K562 (cell line): ENCODE results near the gene HS2ST1.

Experiments
- ATF7 ChIP-seq: fragments of 450-650 bp; IDR thresholded peaks from 2 replicates; pipeline ENCODE4 v1.7.1; 2014; ENCODE audit warnings: mild to moderate bottlenecking, moderate library complexity
- BACH1 ChIP-seq: fragments of 200-800 bp; sonication (Bioruptor generic); IDR thresholded peaks from 2 replicates; pipeline ENCODE4 v1.6.1; 2016; ENCODE audit warnings: missing genetic modification characterization, missing compliant biosample characterization
- CREBBP ChIP-seq: IDR thresholded peaks from one replicate; pipeline ENCODE4 v1.6.1; 2012; ENCODE audit warnings: low read depth, mild to moderate bottlenecking, control low read depth, inconsistent platforms, low read length
- JUNB ChIP-seq: fragments of 450-650 bp; formaldehyde crosslinking; conservative IDR thresholded peaks from 2 replicates; pipeline ENCODE4 v1.4.0; 2020; ENCODE audit warnings: mild to moderate bottlenecking
- POLR2A ChIP-seq: fragments of 450-650 bp; conservative IDR thresholded peaks from 2 replicates; pipeline ENCODE4 v1.6.1; 2016
- SIN3A ChIP-seq, 2 experiments: fragments of 150-350 bp in 1 of 2; IDR thresholded peaks; 2 replicates each; pipeline ENCODE4 v1.6.1; 2011 to 2016; ENCODE audit warnings: borderline replicate concordance in 2 of 2, low read depth in 2 of 2, low read length in 2 of 2, mild to moderate bottlenecking in 2 of 2, moderate library complexity in 2 of 2; ENCODE audit not compliant: control insufficient read depth in 1 of 2

DNA sequence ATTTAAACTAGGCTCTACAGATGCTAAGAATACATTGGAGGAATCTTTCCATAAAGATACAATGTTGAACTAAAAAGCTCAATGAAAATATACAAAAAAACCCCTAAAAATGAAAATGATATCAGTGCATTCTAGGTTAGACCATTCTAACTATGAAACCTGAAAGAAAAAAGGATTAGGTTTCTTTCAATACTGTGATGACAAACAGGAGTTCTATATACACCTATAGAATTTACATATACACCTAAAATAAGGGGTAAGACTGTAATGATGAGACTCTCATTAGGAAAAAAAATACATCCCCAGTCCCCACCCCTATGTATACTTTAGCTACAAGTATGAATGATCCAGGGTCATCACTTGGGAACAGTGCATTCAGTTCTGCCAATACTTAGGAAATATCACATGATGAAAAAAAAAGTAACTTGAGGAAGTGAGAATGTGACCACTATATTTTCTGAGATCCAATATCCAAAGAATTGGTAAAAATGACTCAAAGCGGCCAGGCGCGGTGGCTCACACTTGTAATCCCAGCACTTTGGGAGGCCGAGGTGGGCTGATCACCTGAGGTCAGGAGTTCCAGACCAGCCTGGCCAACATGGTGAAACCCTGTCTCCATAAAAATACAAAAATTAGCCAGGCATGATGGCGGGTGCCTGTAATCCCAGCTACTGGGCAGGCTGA is 26.8 kb upstream of the HS2ST1 start:
- TF ChIP-seq JUNB (CRISPR knock-in tag) (no peak), SIN3A (IDR thresholded peaks at IDR 0.05; ENCODE audit: borderline replicate concordance in 2 of 2, control insufficient read depth in 1 of 2, low read depth in 2 of 2, low read length in 2 of 2) (no peak), POLR2A (no peak), CREBBP (no peak), ATF7 (no peak), BACH1 (tag) (no peak)
